Forelimb muscle (tissue), 1 donor: ENCODE data around the gene ABAT. TPM values are rescaled to one million over a fixed set of nuclear protein-coding genes. Genes with fewer than 3 reads are reported as not detected.
"Not testable (repeated sequence)": the region's sequence is repeated elsewhere in the genome, so short reads cannot be mapped to it uniquely, and the experiment has no call there.

Experiments
- DNase-seq: peaks from one replicate; pipeline ENCODE4 v3.0.0-alpha.2; 2013; ENCODE audit warnings: low read depth
- polyA plus RNA-seq: library from polyadenylated mRNA; unstranded; fragments of 120-200 nt; gene quantifications from one replicate; pipeline ENCODE4 v1.2.1, GENCODE V29; 2013; ENCODE audit not compliant: insufficient read length

ABAT gene
- polyA plus RNA-seq, 1 donor = 17.7 TPM

DNA sequence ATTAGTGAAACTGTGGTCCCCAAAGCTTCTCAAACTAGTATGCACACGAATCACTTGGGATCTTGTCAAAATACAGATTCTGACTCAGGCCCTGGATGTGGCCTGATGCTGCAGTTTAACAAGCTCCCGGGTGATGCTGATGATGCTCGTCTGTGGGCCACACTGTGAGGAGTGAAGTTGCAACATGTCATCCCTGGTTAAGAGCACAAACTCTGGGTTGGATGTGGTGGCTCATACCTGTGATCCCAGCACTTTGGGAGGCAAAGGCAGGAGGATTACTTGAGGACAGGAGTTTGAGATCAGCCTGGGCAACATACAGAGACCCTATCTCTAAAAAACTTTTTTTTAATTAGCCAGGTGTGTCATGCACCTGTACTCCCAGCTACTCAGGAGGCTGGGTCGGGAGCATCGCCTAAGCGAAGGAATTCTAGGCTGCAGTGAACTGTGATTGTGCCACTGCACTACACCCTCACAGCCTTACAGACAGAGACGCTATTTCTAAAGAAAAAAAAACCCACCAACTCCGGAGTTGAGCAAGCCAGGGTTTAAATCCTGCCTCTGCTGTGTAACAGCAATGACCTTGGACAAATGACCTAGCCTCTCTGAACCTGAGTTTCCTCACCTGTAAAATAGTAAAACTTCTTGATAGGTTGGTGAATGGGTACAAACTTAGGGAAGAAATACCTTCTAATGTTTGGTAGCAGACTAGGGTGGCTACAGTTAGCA, 24.4 kb upstream of the ABAT start:
- no peak for DNase-seq

DNA sequence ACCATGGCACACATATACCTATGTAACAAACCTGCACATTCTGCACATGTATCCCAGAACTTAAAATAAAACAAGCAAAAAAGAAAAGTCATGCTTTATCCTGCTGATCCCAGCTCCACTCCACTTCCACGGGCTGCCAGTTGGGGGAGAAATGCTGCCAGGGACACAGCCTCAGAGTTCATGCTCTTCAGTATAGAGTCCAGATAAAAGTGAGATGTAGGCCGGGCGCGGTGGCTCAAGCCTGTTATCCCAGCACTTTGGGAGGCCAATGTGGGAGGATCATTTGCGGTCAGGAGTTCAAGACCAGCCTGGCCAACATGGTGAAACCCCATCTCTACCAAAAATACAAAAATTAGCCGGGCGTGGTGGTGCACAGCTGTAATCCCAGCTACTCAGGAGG, 22.5 kb upstream of the ABAT start:
- not testable (repeated sequence) for DNase-seq

DNA sequence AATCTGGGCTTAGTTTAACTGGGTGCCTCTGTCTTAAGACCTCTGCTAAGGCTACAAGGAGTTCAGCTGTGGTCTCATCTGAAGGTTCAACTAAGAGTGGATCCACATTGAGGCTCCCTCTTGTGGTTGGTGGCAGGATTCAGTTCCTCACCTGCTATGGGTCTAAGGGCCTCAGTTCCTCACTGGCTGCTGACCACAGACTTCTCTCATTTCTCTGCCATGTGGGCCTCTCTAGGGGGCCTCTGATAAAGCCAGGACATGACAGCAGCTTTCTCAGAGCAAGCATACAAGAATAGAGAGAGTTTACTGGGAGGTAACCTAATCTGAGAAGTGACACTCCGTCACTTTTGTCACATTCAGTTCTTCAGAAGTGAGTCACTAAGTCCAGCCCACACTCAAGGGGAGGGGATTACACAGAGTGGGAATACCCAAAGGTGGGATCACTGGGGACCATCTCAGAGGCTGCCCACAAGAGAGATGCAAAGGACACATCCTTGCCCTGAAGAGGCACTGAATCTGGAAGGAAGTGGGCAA, 19.2 kb upstream of the ABAT start:
- no peak for DNase-seq

DNA sequence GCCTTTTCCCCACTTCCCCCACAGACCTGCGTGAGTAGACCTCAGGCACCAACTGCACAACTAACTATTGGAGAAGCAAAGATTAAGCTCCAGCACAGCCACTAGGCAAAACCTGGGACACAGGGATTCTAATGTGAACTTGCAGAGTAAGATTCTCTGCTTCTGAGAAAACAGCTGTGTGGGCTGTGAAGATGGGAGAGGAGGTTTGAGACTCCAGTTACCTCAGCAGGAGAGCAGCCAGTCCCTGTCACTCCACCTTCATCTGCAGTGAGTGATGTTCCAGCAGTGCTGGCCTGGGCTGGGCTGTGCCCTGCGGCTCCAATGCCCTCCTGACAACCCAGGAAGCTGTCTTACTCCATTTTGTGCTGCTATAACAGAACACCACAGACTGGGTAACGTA, 18.0 kb upstream of the ABAT start:
- DNase-seq = no peak

DNA sequence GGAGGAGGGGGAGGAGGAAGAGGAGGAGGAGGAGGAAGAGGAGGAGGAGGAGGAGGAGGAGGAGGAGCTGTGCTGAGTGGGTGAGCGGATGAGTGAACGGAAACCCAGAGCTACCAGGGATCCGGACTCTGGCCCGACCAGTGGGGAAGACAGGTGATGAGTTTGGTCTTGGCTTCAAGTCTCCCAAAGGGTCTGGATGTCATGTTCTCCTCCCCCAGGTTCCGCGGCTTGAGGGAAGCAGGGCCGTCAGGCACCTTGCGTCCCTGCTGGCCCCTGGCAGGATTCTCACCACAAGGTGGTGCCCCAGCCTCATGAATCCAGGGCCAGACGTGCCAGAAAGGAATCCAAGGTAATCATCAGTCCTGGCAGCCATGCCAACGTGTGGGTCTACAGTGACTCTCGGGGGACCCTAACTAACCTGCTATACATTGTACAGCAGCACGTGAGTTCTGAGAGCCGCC, 13.5 kb upstream of the ABAT start:
- DNase-seq = no peak

DNA sequence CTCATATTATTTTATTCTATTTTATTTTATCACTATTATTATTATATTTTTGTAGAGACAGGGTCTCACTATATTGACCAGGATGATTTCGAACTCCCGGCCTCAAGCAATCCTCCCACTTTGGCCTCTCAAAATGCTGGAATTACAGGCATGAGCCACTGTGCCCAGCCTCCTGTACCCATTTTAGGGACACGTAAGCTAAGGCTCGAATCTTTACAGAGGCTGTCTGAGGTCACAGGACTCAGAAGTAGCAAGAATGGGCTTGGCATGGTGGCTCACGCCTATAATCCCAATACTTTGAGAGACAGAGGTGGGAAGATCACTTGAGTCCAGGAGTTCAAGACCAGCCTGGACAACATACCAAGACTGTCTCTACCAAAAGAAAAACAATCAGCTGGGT, 12.7 kb upstream of the ABAT start:
- DNase-seq = no peak

DNA sequence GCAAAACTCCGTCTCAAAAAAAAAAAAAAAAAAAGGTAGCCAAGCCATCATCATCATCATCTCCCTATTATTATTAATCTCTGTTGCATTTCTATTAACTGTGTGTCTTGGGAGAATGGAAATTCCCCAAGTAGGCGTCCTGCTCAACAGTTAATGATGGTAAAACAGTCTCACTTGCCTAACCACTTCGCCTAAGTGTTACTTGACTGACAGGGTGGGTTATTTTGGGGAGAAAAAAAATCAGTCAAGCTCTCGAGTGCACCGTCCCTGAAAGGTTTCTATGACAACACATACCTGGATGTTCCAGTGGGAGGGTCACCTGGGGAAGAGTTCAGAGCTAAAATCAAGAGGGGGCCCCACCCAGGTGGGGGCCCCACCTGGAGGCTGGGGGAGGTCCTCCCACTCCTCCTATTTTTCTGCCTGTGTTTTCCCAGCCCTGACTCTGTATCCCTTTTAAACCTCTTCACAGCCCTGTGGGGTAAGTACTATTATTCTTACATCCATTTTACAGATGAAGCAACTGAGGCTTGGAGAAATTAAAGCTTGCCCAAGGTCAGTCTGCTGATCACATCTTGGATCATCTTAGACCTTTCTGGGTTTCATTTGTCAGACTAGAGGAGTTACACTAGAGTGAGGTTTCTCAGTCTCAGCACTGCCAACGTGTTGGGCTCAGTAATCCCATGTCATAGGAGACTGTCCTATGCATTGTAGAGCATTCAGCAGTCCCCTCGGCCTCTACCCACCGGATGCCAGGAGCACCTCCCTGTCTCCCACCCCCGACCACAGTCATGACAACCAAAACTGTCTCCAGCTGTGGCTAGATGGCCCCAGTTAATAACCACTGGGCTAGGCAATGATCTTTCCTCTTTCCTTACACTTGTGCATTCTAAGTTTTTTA, 11.0 kb upstream of the ABAT start:
- no peak for DNase-seq

DNA sequence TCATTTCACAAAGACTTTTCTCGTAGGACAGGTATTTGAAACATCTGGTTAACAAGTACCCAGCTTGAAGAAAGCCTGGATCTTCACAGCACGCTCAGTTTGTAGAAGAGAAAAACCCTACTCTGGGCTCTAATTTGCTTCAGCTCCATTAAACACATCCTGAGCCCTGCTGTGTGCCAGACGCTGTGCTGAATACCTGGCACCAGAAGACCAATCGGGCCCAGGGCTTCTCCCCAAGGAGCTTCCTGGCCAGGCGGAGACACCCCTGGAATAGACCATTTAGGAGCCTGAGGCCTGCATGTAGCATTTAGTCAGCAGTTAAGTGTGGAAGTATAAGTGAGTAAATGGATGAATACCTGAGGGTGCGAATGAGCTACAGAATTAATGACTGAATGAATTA, 8.9 kb upstream of the ABAT start:
- DNase-seq = no peak

DNA sequence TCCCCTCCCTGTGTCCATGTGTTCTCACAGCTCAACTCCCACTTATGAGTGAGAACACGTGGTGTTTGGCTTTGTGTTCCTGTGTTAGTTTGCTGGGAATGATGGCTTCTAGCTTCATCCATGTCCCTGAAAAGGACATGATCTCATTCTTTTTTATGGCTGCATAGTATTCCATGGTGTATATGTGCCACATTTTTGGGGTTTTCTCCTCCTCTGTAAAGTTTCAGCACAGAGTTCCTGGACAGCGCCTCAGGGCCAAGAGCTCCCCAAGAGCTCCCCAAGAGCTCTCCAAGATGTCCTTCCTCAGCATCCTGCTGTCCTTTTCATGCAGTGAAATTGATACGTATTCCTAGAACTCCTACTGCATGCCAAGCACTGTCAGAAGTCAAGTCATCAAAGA, 6.9 kb upstream of the ABAT start:
- no peak for DNase-seq

DNA sequence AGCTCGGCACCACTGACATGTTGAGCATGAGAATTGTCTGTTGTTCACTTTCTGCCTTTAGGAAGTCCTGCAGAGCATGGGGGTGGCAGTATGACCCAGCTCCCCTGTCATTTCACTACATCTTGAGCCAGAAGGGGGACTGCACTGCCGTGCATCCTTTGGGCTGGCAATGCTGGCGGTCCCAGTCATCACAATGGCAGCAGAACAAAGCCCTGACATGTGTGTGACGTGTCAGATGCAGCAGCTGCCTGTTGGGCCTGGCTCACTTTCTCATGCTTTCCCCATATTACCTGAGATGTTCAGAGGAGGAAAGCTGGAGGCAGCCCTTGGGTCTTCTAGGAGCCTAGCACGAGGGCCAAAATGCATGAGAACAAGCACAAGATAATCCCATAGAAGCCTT, 6.3 kb upstream of the ABAT start:
- DNase-seq = no peak

DNA sequence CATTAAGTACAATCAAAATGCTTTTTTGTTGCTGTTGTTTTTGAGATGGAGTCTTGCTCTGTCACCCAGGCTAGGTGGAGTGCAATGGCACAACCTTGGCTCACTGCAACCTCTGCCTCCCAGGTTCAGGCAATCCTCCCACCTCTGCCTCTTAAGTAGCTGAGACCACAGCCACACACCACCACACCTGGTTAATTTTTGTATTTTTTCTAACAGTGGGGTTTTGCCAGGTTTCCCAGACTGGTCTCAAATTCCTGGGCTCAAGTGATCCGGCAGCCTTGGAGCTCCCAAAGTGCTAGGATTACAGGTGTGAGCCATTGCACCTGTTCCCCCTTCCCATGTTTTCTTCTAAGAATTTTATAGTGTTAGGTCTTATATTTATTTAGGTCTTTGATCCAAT, 4.9 kb upstream of the ABAT start:
- DNase-seq = no peak

DNA sequence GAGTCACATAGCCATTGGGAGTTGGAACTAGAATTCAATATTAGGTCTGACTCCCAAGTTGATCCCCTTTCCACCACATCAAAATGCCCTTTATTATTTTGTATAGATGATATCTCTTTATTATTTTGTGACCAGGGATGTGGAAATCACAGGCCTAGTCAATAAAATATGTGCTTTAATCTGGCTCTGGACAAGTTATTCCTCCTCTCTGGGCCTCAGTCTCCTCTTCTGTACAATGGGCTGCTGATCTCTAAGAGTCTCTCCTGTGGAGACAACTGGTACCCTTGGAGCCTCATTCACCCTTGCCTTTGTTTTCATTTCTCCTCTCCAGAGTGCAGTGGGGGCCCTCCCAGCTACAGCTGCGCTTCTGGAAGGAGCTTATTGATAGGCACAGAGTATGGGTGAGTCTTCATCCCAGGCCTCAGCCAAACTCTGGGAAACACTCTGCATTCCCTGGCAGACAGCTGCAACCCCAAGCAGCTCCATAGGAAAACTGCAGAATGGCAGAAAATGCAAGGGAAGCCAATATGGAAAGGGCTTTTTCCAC, 4.3 kb upstream of the ABAT start:
- no peak for DNase-seq

DNA sequence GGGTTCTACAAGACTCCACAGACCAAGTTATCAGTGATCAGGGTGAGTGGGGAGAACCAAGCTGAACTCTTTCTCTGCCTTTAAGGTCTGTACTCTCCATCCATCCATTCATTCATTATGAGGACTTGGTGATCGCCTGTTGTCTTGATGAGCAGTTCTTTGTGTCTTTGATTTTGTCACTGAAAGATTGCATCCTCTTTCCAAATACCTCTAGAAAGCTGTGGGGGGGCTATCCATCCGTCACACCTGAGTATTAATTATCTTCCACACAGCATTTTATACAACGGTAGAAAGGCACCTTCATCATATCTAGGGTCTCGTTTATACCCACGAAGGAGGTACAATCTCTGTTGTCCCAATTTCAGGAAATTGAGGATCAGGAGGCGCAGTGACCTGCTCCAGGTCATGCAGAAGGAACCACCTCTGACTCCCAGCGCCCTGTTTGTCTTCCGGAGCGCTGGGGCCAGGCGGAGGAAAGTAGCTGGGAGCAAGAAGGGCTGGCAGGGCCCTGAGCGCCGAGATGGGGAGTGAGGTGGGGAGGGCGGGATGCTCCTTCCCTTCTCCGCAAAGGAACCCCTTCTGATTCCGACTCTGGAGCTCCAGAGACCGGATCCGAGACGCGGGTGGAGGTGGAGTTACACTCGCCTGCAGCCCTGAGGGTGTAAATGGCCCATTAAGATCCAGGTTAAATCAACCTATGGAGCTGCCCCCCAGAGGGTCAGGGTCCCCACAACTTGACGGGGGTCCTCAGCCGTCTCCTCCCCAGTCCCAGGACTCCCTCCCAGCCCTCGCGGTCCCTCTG, 605 bp upstream of the ABAT start:
- no peak for DNase-seq

DNA sequence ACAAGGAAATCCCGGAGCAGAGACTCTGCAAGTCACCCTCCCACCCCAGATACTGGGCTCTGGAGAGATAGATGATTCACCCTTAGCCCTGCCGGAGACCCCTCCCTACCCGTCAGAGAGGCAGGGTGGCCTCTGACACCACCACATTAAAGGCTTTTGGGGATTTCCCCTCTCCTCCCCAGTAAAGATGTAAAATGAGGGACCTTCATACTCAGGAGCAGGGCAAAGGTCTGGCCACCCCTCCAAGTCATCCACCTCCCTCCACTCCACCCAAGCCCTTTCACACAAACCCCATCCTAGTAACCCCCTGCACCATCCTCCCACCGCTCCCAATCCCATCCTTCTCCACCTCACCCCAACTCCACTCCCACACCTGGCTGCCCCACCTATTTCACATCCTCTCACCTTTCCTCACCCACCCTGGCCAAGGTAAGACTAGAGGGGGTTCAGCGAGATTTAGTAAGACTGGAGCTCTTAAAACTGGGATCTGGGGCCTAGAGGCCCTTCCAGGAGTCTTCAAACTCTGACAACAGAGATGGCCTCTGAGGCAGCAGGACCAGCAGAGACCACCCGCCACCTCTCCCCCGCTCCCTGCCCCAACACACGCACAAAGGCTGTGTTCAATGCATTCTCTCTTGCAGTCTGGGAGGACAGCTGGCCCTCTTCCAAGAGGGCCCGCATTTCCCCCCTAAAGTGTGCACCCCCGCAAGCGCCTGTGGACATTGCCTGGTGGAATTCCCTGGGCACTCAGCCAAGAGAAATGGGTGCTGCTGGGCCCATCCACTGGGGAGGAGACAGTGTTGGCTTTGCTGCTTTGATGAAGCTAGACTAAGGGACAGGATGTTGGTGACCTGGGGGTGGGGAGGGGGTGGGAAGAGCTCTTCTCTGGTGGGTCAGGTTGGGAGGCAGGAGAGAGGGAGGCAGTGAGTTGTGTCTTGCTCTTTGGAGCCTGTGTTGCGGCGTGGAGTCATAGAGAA, 1.1 kb downstream of the ABAT start:
- no peak for DNase-seq

DNA sequence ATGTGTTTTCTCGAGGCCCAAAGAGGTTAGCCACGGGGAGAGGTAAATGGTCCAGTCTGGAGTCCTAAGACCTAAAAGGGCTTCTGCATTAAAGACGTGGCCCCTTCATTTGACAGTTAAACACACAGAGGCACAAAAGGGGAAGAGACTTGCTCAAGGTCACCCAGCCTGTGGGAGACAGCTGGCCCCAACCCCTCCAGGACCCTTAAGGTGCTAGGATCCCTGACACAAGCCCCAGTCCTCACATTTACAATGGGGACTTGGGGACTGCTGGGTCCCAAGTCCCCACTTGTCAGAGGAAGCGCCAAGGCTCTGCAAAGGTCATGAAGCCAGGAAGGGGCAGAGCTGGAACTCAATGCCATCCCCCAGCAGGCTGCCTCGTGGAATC, 1.7 kb downstream of the ABAT start:
- DNase-seq = no peak

DNA sequence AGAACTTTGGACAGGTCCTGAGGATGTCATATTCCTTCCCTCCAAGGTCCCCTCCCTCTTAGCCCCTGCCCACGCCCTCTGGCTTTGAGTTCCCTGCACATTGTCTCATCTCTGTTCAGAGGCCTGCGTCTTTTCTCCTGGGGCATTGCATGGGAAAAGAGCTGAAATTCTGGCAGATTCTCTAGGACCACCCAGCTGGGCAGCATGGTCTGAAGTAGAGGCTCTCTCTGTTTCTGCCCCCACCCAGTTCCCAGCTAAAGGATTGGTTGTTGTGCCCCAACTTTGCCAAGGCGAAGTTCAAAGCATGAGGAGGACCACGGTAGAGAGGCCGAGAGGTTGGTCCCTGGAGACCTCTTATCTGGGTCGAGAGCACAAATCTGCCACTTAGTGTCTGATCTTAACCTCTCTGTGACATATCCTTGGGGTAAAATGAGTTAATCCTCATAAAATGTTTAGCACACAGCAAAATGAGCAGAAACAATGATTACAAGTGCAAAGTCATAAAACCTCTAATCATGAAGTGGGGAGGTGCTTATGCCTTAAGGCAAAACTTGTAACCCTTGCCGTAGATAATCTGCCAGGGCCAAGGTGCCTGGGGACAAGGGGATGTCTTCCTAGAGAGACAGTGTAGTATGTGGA, 2.4 kb downstream of the ABAT start:
- DNase-seq = no peak

DNA sequence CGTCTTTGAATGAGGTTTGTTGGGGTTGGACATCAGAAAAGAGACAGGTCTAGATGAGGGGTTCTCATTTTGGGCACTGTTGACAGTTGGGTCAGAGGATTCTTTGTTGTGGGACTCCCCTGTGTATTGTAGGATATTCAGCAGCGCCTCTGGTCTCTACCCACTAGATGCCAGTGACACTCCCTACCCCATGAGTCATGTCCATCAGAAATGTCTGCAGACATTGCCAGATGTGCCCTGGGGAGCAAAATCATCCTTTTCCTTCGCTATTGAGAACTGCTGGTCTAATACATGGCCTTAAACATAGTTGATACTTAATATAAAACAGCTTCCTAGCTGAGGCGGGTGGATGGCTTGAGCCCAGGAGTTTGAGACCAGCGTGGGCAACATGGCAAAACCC, 3.1 kb downstream of the ABAT start:
- no peak for DNase-seq

DNA sequence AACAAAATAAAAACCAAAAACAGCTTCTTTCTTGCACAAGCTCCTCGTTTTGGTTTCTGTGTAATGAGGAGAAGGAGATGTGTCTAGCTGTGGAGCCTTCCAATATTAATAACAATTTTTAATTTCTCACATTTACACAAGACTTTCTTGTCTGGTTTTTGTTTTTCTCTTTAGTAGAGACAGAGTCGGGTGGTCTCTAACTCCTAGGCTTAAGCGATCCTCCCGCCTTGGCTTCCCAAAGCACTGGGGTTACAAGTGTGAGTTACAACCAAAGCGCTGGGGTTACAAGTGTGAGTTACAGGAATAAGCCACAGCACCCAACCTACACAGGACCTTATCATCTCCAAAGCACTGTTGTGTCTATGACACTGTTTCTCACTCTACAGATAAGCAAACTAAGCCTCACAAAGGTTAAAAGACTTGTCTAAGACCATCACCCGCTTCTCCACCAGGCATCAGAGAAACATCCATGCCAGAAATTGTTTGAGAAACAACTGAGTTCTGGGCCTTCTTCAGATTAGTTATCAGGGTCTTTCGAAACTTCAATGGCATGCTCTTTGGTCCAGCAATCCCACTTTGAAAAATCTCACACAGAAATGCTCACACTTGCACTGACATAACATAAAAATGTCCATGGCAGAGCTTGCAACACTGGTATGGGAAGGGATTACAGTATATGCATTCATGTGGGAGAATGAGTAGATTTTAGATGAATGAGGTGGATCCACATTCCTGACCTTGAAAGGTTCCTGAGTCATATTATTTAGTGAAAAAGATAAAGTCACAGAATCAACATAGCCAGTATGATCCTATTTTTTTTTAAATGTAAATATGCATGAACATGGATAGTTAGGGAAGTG, 3.9 kb downstream of the ABAT start:
- no peak for DNase-seq

DNA sequence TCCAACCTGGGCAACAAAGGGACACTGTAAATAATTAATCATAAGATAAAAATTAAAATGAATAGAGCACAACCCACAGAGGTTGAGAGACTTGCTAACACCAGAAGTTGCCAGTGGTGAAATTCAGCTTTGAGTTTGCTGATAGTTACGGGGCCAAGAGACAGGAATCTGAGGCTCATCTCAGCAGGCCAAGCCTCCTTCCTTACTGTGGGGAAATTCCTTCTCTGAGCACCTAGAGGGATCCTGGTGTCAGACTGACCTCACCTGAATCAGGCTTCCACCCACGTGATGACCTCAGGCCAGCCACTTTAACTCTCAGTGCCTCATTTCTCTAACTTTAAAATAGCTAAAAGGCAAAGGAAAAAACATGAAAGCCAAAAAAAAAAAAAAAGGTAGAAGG, 4.7 kb downstream of the ABAT start:
- DNase-seq = no peak
